Keratinocyte (primary cell): ENCODE results near the gene HOTAIR.

ENCODE experiments used
- EZH2 ChIP-seq: IDR thresholded peaks from one replicate; pipeline ENCODE4 v1.6.1; 2012; ENCODE audit warnings: inconsistent platforms, mild to moderate bottlenecking, low read length, moderate library complexity
- TF ChIP-seq, protein P1 (sequence below), 3 experiments: IDR thresholded peaks in 1 of 3; conservative IDR thresholded peaks in 1 of 3; optimal IDR thresholded peaks in 1 of 3; 2 replicates in 2 of 3; 3 replicates in 1 of 3; pipeline versions ENCODE3 to v1.5.1; 2011; ENCODE audit warnings: low read length in 3 of 3, mild to moderate bottlenecking in 3 of 3, moderate library complexity in 2 of 3, control low read depth in 1 of 3, inconsistent platforms in 1 of 3; ENCODE audit not compliant: insufficient read depth in 2 of 3; ENCODE audit errors: extremely low read depth in 1 of 3

DNA sequence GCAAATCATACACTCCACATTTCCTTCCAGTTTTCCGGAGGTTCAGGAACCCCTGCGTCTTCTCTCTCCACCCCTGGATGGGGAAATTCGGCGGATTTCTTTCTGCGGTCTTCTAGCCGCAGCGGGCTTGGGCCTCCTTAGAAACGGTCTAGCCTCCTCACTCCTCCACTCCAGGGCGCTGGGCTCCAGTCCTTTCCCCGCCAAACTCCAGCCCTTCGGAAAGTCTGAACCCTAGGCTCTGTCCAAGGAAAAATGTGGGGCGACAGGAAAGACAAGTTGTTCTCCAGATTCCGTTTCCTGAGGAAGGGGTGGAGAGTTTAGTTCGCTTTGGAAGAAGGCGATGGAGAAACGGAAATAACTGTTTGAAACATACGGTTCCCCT, 8.8 kb upstream of the HOTAIR start:
- TF ChIP-seq, protein P1, sequence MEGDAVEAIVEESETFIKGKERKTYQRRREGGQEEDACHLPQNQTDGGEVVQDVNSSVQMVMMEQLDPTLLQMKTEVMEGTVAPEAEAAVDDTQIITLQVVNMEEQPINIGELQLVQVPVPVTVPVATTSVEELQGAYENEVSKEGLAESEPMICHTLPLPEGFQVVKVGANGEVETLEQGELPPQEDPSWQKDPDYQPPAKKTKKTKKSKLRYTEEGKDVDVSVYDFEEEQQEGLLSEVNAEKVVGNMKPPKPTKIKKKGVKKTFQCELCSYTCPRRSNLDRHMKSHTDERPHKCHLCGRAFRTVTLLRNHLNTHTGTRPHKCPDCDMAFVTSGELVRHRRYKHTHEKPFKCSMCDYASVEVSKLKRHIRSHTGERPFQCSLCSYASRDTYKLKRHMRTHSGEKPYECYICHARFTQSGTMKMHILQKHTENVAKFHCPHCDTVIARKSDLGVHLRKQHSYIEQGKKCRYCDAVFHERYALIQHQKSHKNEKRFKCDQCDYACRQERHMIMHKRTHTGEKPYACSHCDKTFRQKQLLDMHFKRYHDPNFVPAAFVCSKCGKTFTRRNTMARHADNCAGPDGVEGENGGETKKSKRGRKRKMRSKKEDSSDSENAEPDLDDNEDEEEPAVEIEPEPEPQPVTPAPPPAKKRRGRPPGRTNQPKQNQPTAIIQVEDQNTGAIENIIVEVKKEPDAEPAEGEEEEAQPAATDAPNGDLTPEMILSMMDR (optimal IDR thresholded peaks at IDR 0.05 in 1 of 3, IDR thresholded peaks at IDR 0.05 in 1 of 3, conservative IDR thresholded peaks at IDR 0.05 in 1 of 3; ENCODE audit: extremely low read depth in 1 of 3, insufficient read depth in 2 of 3, low read length in 3 of 3), result no peak
- TF ChIP-seq EZH2, result no peak
